ENCODE measurements around the gene TANGO6. TPM values are rescaled to one million over a fixed set of nuclear protein-coding genes. Genes with fewer than 3 reads are reported as not detected.

Gene TANGO6
- total RNA-seq, 2 experiments from 2014 or later, result 22.7 to 22.8 TPM

DNA sequence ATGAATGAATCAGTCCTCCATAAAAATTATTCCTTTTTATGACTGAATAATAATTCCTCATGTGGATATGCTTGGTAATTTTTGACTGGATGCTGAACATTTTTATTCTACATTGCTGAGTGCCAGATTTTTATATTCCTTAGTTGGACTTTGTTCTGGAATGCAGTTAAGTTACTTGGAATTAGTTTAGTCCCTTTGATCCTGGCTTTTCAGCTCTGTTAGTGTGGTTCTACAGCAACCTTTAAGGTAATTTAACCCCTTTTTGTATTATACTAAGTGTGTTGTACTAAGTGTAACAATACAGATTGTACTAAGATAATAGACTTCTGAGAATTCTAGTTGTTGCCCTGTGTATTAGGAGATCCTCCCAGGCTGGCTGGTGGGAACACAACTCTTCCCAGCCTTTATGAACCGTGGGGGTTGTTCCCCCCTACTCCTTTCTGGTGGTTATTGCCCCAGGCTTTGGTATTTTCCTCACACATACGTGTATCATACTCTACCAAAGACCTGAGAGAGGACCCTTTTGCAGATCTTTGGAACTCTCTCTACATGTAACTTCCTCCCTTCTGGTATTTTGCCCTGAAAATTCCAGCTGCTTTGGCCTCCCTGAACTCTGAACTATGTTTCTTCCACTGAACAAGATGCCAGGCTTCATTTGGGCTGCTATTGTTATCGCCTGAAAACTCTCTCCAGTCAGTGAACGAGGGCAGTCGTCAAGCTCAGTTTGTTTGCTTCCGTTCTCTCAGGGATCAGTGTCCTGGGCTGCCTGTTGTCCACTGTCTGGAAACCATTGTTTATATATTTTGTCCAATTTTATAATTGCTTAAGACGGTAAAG is 30.5 kb downstream of the TANGO6 start:
- Histone ChIP-seq H3K4me3 (ENCODE audit: low read depth, low read length, poor library complexity, severe bottlenecking) (no peak overlapping the region), H3K9me2 (ENCODE audit: insufficient read depth, low read length) (no peaks in the 10 kb centered on the region), H3K27ac (ENCODE audit: low read depth, low read length, poor library complexity, severe bottlenecking) (no peak overlapping the region), H3K36me3 (ENCODE audit: insufficient read depth, low read length) (peaks cover 42% of the 10 kb centered on the region), H2AFZ (ENCODE audit: low read length) (no peak overlapping the region), H3K79me2 (ENCODE audit: insufficient read depth, low read depth, low read length) (no peaks in the 10 kb centered on the region), H3K4me1 (ENCODE audit: insufficient read depth, low read length, poor library complexity, severe bottlenecking) (no peaks in the 10 kb centered on the region), H3K4me2 (ENCODE audit: low read length) (no peak overlapping the region), H4K20me1 (ENCODE audit: insufficient read depth, low read length) (no peaks in the 10 kb centered on the region), H3K9me3 (ENCODE audit: low read length) (no peaks in the 10 kb centered on the region)
- intact Hi-C loops (cut with micrococcal nuclease; ENCODE audit: unreplicated experiment), result no loop called here
- ChIA-PET CTCF (ENCODE audit: unreplicated experiment) (no interaction called here), POLR2A (interaction anchor here (1.2 kb wide), 1 partner anchor 24 kb away, joined by 3 read pairs; no protein-coding TSS in a partner anchor)
- TF ChIP-seq EZH2phosphoT487 (IDR thresholded peaks at IDR 0.05; ENCODE audit: borderline replicate concordance, low read depth, low read length), result no peak
- TF ChIP-seq, protein P1, sequence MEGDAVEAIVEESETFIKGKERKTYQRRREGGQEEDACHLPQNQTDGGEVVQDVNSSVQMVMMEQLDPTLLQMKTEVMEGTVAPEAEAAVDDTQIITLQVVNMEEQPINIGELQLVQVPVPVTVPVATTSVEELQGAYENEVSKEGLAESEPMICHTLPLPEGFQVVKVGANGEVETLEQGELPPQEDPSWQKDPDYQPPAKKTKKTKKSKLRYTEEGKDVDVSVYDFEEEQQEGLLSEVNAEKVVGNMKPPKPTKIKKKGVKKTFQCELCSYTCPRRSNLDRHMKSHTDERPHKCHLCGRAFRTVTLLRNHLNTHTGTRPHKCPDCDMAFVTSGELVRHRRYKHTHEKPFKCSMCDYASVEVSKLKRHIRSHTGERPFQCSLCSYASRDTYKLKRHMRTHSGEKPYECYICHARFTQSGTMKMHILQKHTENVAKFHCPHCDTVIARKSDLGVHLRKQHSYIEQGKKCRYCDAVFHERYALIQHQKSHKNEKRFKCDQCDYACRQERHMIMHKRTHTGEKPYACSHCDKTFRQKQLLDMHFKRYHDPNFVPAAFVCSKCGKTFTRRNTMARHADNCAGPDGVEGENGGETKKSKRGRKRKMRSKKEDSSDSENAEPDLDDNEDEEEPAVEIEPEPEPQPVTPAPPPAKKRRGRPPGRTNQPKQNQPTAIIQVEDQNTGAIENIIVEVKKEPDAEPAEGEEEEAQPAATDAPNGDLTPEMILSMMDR (conservative IDR thresholded peaks at IDR 0.05; ENCODE audit: low read length), result no peak
- no peak for DNase-seq (ENCODE audit: low spot score)
- TSS peak; percentile 34 for BruUV-seq (replicated peaks)

DNA sequence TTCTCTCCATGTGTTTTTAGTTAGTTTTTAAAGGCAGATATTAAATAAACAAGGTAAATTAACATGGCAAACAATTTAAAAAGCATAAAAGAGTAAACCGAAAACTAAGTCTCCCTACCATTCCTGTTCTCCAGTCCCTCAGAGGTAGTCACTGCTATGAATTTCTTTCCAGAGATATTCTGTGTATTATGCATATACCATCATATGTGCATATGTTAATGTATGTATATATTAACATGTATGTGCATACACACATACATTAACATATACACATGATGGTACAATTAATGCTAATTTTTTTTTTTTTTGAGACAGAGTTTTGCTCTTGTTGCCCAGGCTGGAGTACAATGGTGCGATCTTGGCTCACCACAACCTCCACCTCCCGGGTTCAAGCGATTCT is 32.5 kb downstream of the TANGO6 start:
- H3K4me3 ChIP-seq (ENCODE audit: low read depth, low read length, poor library complexity, severe bottlenecking), result no peak overlapping the region
- CTCF ChIA-PET (ENCODE audit: unreplicated experiment), result no interaction called here
- POLR2A ChIA-PET, result no interaction called here

More for the DNA sequence above, 32.5 kb downstream of the TANGO6 start:
- Histone ChIP-seq H4K20me1 (ENCODE audit: insufficient read depth, low read length) (no peaks in the 10 kb centered on the region), H3K4me2 (ENCODE audit: low read length) (no peak overlapping the region), H3K79me2 (ENCODE audit: insufficient read depth, low read depth, low read length) (no peaks in the 10 kb centered on the region), H3K36me3 (ENCODE audit: insufficient read depth, low read length) (peaks cover 45% of the 10 kb centered on the region), H3K9me3 (ENCODE audit: low read length) (no peaks in the 10 kb centered on the region), H3K9me2 (ENCODE audit: insufficient read depth, low read length) (no peaks in the 10 kb centered on the region), H3K4me1 (ENCODE audit: insufficient read depth, low read length, poor library complexity, severe bottlenecking) (no peaks in the 10 kb centered on the region), H2AFZ (ENCODE audit: low read length) (no peak overlapping the region), H3K27ac (ENCODE audit: low read depth, low read length, poor library complexity, severe bottlenecking) (no peak overlapping the region)
- no TSS peak for BruUV-seq (replicated peaks)
- TF ChIP-seq EZH2phosphoT487 (IDR thresholded peaks at IDR 0.05; ENCODE audit: borderline replicate concordance, low read depth, low read length), result no peak
- TF ChIP-seq, protein P1 (conservative IDR thresholded peaks at IDR 0.05; ENCODE audit: low read length), result no peak
- intact Hi-C loops (cut with micrococcal nuclease; ENCODE audit: unreplicated experiment), result no loop called here
- no peak for DNase-seq (ENCODE audit: low spot score)
